ENCODE results near the gene RARA. TPM values are rescaled to one million over a fixed set of nuclear protein-coding genes. Genes with fewer than 3 reads are reported as not detected.
A peak's percentile ranks its signal among the peaks of the same experiment; 100 is the strongest.

RARA gene
- total RNA-seq, 1 experiment from 2014 or later: 10.6 TPM

DNA sequence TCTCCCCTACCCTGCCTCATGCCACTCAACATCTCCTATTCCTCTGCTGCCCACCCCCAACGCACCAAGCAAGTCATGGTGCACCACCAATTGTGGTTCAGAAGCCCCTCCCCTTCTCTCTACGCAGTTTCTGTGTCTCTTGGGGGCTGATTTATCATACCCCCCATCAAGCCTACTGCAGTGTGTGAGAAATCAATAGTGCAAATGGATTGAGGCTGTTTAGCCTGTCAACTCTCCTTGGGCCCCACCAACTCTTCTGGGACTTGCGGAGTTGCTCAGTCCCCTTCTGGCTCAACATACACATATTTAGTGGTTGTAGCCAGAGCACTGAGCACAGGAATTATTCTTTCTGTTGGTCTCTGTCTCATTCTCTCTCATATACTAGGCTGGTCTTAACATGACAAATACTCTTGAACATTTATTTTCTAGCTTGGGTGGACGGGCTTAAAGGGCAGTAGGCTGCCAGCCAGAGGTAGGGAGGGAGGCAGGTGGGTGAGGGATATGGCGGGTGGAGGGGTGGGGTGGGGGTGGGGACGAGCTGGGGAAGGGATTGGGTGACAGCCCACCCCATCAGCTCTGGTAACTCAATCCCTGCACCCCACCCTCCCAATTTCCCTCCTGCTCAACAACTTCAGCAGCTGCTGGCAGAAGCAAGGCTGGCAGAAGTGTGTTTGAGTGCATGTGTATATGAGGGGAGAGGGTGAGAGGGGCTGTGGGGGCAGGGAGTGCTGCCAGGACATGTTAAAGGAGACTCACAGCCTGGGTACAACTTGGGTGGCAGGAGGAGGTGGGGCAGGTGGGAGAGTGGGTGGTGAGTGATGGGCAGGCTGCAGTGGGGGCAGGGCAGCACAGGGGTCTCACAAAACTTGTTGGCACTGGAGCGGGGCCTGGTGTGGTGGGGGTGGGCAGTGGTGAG lies 4.9 kb downstream of the RARA start:
- DNase-seq (ENCODE audit: extremely low read depth, low read depth): no peak

DNA sequence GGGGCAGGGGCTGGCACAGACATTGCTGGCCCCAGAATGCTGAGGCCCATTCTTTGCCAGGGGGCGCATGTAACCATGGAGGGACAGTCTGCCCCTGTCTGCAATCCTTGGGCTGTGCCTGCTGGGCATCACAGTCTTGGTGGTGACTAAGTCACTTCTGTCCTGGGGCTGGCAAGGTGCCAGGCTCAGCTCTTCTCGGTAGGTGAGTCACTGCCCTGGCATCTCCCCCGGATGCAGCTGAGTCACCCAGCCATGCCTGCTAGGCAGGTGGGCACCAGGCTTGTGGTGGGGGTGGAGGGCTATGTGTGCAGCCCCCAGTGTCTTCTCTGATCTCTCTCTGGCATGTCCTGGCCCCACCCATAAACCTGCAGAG lies 5.6 kb downstream of the RARA start:
- DNase-seq (ENCODE audit: extremely low read depth, low read depth): peak; percentile 96

DNA sequence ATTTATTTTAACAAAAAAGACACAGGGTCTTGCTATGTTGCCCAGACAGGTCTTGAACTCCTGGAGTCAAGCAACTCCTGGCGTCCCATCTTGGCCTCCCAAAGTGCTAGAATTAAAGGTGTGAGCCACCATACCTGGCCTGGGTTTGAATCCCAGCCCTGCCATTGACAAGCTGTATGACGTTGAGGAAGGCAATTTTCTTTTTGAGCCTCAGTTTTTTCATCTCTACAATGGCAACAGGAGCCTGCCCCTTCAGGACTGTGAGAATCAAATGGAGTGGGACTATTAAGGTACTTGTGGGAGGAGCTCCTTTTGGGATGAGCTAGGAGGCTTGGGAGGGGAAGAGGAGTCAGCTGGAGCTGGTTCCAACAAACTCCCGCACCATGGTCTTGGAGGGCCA lies 6.2 kb downstream of the RARA start:
- no peak for DNase-seq (ENCODE audit: extremely low read depth, low read depth)

DNA sequence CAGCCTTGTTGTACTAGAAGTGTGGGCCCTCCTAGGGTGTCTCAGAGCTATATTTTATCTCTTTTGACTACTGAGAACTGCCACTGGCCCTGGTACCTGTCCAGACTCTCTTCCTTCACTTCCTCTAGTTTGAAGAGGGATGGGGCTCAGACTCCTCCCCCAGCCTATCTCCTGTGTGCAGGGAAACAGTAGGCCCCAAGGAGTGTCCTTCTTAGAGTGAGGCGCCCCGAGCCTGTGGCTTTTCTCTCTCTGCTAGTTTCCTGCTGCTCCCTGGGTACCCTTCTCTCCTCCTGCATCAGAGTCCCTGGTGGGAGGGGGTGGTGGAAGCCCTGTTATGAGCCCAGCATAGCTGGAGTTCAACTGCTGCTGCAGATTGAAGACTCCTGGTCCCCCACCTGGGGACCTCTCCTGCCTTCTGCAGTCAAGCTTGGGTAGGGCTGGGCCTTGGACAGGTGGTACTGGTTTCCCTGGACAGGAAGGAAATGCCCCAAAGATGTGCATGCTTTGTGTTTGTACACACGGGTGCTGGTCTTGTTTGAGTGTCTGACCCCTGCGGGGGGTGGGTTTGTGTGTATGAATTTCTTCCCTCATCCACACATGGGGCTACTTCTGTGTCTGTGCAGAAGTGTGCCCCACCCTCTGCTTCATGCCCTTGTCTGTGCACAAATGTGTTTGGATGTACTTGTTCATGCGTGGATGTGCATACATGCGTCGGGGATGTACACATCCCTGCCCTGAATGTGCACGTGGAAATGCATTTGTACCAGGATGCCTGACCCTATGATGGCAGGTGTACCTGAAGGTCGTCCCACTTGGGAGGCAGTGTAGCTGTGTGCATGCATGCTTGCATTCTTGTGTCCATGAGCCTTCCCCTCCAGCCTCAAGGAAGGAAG lies 6.9 kb downstream of the RARA start:
- DNase-seq (ENCODE audit: extremely low read depth, low read depth): no peak

DNA sequence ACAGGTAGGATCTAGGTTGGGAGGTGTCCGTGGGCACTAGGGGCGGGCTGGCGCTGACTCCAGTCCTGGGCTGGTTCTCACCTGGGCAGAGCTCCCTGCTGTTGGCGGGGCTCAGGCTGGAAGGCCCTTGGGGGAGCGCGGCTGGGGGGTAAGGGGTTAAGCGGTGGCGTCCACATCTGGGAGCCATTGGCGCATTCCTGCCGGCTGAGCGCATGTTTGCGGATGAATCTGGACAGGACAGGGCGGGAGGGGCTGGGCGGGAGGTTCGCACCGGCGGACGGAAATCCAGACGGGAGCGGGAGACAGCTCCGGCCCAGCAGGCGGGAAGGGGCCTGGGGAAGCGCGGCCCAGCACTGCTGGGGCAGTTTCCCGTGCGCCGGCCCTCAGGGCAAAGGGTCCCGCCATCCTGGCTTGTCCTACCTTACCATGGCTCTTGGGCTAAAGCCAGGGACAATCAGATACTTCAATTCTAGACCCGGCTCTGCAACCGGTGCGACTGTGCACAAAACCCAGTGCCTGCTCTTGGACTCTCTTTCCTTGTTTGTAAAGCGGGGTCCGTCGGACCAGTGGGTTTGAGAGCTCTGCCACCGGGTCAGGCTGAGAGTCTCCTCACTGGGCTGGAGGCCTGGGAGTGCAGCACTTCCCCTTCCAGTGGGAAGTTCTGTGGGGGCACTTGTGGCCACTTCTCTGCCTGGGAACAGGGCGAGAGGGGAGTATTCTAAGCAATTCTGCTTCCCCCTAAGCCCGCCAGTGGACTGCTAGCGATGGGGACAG lies 7.8 kb downstream of the RARA start:
- peak; percentile 57 for DNase-seq (ENCODE audit: extremely low read depth, low read depth)

- peak; percentile 68 for DNase-seq (ENCODE audit: extremely low read depth, low read depth)
Measured at GRCh38 chr17:40317345-40317873, 8.4 kb downstream of the RARA start.

DNA sequence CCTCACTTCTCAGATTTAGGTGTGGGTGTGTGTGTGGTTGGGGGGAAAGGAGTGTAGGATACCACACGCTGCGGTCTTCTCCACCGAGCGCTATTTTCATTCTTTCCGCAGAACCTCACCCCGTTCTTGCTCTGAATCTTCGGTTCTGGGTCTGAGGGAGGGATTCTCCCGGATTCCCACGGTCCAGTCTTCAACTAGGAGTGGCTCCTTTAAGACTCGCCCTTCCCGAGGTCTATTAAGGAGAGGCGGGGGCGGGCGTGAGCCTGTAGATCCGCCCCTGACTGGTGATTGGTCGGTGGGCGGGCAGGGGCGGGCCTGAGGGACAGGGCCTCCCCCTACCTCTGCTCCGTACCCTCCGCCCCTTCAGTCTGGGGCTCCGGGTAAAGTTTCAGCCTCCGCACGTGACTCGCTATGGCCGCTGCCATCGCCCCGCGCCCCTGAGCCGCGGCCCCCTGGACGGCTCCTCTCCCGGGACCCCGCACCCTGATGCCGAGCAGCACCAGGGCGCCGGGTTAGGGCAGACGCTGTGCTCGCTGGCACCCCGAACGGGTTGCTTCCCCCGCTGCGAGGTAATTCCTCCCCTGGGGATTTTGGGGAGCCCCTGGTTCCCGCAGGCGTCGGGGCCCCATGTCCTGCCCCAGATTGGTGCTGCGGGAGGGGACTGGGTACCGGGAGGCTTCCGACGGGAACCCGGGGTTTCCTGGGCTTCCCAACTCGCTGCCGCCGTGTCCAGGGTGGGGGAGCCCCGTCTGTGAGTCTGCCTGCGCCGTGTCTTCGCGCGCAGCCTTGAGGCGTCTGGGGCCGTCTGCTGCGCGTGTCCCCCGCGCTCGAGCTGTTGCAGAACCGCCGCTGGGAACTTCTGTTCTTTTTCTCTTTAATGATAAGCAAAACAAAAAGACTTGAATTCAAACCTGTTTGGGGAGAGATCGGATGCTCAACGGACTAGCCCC lies 9.2 kb downstream of the RARA start:
- DNase-seq (ENCODE audit: extremely low read depth, low read depth): peak; percentile 94

DNA sequence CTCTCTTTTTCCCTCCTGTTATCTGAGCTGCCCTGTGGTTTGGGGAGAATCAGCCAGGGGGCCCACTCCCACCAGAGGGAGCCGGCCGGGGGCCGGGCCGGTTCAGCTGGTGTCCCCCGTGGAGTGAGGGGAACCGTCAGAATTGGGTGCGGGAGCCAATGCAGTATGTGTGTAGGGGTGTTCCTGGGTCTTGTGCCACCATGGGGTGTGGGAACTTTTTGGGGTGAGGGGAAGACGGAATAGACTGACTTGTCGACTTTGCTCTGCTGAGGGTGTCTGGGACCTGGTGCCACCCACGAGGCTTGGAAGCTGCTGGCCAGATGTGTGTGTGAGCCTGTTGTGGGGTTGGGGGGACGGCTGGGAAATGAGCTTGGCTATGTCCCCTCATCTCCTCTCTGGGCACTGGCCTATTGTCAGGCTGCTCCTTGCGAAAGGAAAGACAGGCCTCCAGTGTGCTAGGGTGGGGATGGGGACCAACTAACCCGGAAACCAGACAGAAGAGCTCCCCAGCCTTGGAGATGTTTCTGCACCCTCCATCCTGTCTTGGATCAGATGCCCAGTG lies 9.9 kb downstream of the RARA start:
- DNase-seq (ENCODE audit: extremely low read depth, low read depth): no peak

- DNase-seq (ENCODE audit: extremely low read depth, low read depth): no peak
Measured at GRCh38 chr17:40319651-40320540, 10.9 kb downstream of the RARA start.

- no peak for DNase-seq (ENCODE audit: extremely low read depth, low read depth)
Measured at GRCh38 chr17:40320756-40321523, 12.0 kb downstream of the RARA start.

DNA sequence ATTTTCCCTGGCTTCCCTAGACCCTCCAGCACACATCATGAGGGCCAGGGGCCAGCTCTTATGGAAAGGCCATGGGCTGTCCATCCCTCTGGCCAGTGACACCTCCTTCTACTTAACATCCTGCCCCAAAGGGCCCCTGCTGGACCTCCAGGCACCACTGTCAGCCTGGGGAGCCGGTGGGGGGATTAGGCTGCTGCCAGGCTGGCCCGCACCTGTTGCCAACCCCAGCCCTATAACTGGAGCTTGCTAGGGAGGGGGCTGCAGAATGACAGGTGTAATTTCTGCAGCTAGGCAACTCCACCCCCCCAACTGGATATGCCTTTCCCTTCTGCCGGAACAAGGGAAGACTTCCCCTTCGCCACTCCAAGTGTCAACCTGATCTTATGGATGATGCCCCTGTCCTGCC lies 12.5 kb downstream of the RARA start:
- no peak for DNase-seq (ENCODE audit: extremely low read depth, low read depth)

- DNase-seq (ENCODE audit: extremely low read depth, low read depth): no peak
Measured at GRCh38 chr17:40321961-40322357, 13.0 kb downstream of the RARA start.

GRCh38 chr17:40322358-40323315 lies 13.7 kb downstream of the RARA start:
- no peak for DNase-seq (ENCODE audit: extremely low read depth, low read depth)

GRCh38 chr17:40323391-40324381 lies 14.7 kb downstream of the RARA start:
- DNase-seq (ENCODE audit: extremely low read depth, low read depth): no peak

Data from NCI-H460 (cell line).